GM06990 (cell line): ENCODE measurements around the gene PADI2.

Source experiments
- DNase-seq: peaks from one replicate; pipeline ENCODE4 v3.0.0-alpha.2; 2011; ENCODE audit not compliant: insufficient read length; ENCODE audit errors: extremely low read depth
- H3K27me3 ChIP-seq: replicated peaks from 2 replicates; pipeline ENCODE4 v1.6.0; 2011; ENCODE audit warnings: low read length; ENCODE audit not compliant: control insufficient read depth, insufficient read depth
- H3K36me3 ChIP-seq: 2 replicates; pipeline ENCODE4 v1.5.1; 2011; ENCODE audit warnings: low read length; ENCODE audit not compliant: control insufficient read depth, insufficient read depth
- H3K4me3 ChIP-seq: replicated peaks from 2 replicates; pipeline ENCODE4 v1.5.1; 2011; ENCODE audit warnings: low read depth, mild to moderate bottlenecking, control low read depth, low read length
- TF ChIP-seq, protein P1 (sequence below): IDR thresholded peaks from 2 replicates; pipeline ENCODE4 v1.5.1; 2011; ENCODE audit warnings: low read length, control low read depth, mild to moderate bottlenecking, inconsistent platforms; ENCODE audit not compliant: insufficient read depth, poor library complexity, severe bottlenecking

PADI2 gene

DNA sequence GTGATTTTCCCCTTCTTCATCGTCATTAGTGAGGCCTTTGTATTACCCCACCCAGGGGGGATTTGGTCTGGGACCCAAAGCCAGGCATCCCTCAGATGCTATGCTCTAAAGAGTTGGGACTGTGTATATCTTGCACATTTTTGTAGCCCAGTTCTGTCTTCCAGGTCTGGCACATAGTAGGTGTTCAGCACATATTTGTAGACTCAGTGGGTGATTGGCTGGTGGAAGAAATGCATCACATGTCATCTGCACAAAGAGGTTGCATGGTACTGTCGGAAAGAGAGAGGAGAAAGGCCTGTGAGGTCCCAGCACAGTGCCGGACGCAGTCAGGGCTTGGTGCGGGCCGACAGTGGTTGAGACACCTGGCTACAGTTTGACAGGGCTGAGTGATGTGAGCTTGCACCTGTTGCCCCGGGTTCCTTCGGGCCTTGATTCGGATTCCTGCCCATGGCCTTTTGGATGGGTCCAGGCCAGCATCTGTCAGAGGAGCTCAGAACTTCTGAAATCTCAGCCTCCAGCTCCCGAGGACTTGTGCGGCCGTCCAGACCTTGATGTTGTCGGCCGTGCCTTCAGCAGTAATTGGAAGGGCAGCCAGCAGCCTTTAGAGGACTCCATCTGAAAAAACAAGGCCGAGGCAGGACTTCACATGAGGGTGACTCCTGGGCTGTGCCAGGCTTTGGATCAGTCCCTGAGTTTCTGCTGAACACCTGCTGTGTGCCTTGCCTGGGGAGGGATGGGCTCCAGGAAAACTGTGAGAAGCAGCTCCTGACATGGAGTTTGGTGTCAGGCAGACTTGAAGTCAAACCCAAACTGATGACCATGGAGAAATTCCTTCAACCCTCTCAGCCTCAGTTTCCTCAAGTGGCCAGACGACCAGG is 44.8 kb upstream of the PADI2 start:
- H3K27me3 ChIP-seq, result no peaks in the 10 kb centered on the region
- no peak overlapping the region for H3K4me3 ChIP-seq
- no peaks in the 10 kb centered on the region for H3K36me3 ChIP-seq
- DNase-seq, result no peak
- TF ChIP-seq, protein P1, sequence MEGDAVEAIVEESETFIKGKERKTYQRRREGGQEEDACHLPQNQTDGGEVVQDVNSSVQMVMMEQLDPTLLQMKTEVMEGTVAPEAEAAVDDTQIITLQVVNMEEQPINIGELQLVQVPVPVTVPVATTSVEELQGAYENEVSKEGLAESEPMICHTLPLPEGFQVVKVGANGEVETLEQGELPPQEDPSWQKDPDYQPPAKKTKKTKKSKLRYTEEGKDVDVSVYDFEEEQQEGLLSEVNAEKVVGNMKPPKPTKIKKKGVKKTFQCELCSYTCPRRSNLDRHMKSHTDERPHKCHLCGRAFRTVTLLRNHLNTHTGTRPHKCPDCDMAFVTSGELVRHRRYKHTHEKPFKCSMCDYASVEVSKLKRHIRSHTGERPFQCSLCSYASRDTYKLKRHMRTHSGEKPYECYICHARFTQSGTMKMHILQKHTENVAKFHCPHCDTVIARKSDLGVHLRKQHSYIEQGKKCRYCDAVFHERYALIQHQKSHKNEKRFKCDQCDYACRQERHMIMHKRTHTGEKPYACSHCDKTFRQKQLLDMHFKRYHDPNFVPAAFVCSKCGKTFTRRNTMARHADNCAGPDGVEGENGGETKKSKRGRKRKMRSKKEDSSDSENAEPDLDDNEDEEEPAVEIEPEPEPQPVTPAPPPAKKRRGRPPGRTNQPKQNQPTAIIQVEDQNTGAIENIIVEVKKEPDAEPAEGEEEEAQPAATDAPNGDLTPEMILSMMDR, result no peak

DNA sequence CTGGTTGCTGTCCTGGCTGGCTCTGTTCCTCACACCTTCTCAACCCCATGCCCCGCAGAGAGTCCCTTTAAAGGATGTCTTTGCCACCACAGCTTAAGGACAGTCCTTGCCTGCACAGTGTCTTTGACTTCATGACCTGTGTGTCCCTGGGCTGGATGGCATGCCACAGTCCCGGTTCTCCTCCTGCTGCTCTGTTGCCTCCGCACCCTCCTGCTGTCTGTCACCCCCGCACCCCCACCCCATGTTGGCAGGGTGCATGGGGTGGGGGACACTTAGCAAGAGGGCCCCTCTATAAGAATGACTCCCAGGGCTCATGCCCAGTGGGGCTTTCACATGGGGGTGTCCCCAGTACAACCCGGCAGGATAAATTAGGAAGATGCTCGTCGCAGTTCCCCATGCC is 44.1 kb upstream of the PADI2 start:
- H3K36me3 ChIP-seq, result no peaks in the 10 kb centered on the region
- DNase-seq, result no peak
- TF ChIP-seq, protein P1, result no peak
- H3K27me3 ChIP-seq, result no peaks in the 10 kb centered on the region
- H3K4me3 ChIP-seq, result no peak overlapping the region

GRCh38 chr1:17162941-17163340 is 43.7 kb upstream of the PADI2 start:
- TF ChIP-seq, protein P1, result no peak
- no peaks in the 10 kb centered on the region for H3K36me3 ChIP-seq
- no peak for DNase-seq
- no peaks in the 10 kb centered on the region for H3K27me3 ChIP-seq
- H3K4me3 ChIP-seq, result no peak overlapping the region

DNA sequence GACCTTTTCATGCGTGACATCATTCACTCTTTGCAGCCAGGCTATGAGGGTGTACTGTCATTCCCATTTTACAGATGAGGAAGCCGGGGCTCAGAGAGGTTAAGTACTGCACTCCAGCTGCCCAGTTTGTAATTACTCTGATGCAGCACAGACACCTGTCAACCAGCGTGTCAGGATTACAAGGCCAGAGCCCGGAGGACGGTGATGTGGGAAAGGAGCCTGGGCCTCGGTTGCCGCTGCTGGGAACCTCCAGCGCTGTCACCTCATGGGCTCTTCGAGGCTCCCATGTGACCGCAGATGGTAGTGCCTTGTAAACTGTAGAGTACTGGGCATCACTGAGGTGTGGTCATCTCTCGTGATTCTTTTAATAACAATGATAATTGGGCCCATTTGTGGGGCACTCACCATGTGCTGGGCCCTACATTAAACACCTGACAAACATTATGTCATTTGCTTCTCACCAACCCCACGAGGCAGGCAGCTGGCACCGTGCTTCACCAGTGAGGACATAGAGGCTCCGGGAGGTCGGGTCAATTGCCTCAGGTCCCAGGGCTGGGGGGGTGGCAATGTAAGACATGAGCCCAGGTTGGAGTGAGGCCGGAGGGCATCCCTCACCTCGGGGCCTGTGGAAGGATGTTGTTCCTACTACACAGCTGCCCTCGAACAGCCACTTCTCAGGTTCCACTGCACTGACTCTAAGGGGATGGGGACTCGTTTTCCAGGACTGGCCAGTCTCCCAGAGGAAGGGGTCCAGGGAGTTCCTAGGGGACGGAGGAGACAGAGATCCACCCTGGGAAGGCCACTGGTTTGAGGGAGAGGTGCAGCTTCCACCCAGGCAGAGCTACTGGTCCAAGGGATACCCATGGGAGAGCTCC is 42.9 kb upstream of the PADI2 start:
- TF ChIP-seq, protein P1, result no peak
- no peaks in the 10 kb centered on the region for H3K36me3 ChIP-seq
- H3K4me3 ChIP-seq, result no peak overlapping the region
- H3K27me3 ChIP-seq, result no peaks in the 10 kb centered on the region
- DNase-seq, result no peak

- H3K27me3 ChIP-seq, result no peaks in the 10 kb centered on the region
- TF ChIP-seq, protein P1, result no peak
- DNase-seq, result no peak
- no peak overlapping the region for H3K4me3 ChIP-seq
- no peaks in the 10 kb centered on the region for H3K36me3 ChIP-seq
Observed at GRCh38 chr1:17161137-17161740, 42.0 kb upstream of the PADI2 start.
